Tibial nerve (tissue), 4 donors: Measurements from ENCODE around the gene GLB1L2. TPM values are rescaled to one million over a fixed set of nuclear protein-coding genes. Genes with fewer than 3 reads are reported as not detected.

ENCODE experiments used
- DNase-seq, 2 donors: peaks; one replicate each; pipeline ENCODE4 v3.0.0-alpha.2; 2019; ENCODE audit warnings: low spot score in 2 of 2
- H3K27ac ChIP-seq, 4 donors: fragments of 200-600 bp; sonication (generic) in 3 of 4; one replicate each; pipeline ENCODE4 v1.5.1; 2017 to 2019; ENCODE audit warnings: mild to moderate bottlenecking in 1 of 4
- H3K27me3 ChIP-seq, 2 donors: fragments of 200-600 bp; sonication (generic) in 1 of 2; one replicate each; pipeline versions ENCODE4 v1.5.1 to v1.6.0; 2017 to 2019
- H3K36me3 ChIP-seq, 3 donors: fragments of 200-600 bp; sonication (generic); one replicate each; pipeline ENCODE4 v1.5.1; 2018 to 2019
- H3K4me1 ChIP-seq, 4 donors: fragments of 200-600 bp; sonication (generic) in 3 of 4; one replicate each; pipeline ENCODE4 v1.5.1; 2017 to 2019
- H3K4me3 ChIP-seq, 4 donors: fragments of 200-600 bp; sonication (generic) in 3 of 4; one replicate each; pipeline ENCODE4 v1.5.1; 2017 to 2019; ENCODE audit warnings: mild to moderate bottlenecking in 1 of 4, moderate library complexity in 1 of 4
- H3K9me3 ChIP-seq, 4 donors: fragments of 200-600 bp; sonication (generic) in 3 of 4; one replicate each; pipeline ENCODE4 v1.5.1; 2017 to 2019
- EP300 ChIP-seq, 2 donors: sonication (generic); formaldehyde crosslinking; IDR thresholded peaks; one replicate each; pipeline ENCODE4 v1.6.1; 2017; ENCODE audit warnings: antibody characterized with exemption in 2 of 2, mild to moderate bottlenecking in 1 of 2
- POLR2A ChIP-seq, 2 donors: fragments of 450-650 bp; IDR thresholded peaks; one replicate each; pipeline ENCODE4 v1.6.1; 2017; ENCODE audit warnings: antibody characterized with exemption in 2 of 2, mild to moderate bottlenecking in 2 of 2, moderate library complexity in 2 of 2
- WGBS, 2 donors: methylation state at CpG; one replicate each; pipeline ENCODE4 v1.1.5; 2018; 5-methylcytosine and 5-hydroxymethylcytosine counted together
- total RNA-seq, 4 donors: library from RNA; depleted of rRNA; stranded (reverse); fragments of >200 nt; gene quantifications; one replicate each; pipeline ENCODE4 v1.1.0, GENCODE V29; 2016
- TF ChIP-seq, protein P1 (sequence below), 5 experiments: fragments of 200-600 bp in 3 of 5; fragments of 450-650 bp in 2 of 5; sonication (generic) in 3 of 5; IDR thresholded peaks; one replicate each; pipeline ENCODE4 v1.5.1; 2016 to 2019; ENCODE audit warnings: antibody characterized with exemption in 5 of 5, mild to moderate bottlenecking in 3 of 5, moderate library complexity in 2 of 5

Gene GLB1L2
- total RNA-seq, 4 donors from 2014 or later, result 2.0 to 8.1 (median 5.6) TPM

DNA sequence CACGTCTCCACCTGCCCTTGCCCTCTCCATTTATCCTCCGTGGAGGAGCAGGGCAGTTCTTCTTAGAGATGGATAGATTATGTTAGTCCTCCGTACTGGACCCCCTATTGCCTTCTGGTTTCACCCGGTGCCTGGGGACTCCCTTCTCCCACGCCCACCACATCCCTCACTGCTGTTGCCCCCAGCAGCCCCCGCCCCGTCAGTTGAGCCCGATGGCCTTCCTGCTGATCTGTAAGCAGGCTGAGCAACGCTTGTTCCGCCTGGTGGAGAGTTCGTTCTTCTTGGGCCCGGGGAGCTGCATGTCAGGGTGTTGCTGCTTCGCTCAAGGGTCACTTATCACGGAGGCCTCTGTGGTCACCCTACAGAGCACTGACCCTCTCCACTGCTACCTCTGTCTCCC is 46.1 kb downstream of the GLB1L2 start:
- no peaks in the 10 kb centered on the region for H3K27me3 ChIP-seq
- no peak overlapping the region for H3K27ac ChIP-seq
- TF ChIP-seq EP300 (IDR thresholded peaks at IDR 0.05), result no peak
- no peak for TF ChIP-seq POLR2A (IDR thresholded peaks at IDR 0.05)
- TF ChIP-seq, protein P1, sequence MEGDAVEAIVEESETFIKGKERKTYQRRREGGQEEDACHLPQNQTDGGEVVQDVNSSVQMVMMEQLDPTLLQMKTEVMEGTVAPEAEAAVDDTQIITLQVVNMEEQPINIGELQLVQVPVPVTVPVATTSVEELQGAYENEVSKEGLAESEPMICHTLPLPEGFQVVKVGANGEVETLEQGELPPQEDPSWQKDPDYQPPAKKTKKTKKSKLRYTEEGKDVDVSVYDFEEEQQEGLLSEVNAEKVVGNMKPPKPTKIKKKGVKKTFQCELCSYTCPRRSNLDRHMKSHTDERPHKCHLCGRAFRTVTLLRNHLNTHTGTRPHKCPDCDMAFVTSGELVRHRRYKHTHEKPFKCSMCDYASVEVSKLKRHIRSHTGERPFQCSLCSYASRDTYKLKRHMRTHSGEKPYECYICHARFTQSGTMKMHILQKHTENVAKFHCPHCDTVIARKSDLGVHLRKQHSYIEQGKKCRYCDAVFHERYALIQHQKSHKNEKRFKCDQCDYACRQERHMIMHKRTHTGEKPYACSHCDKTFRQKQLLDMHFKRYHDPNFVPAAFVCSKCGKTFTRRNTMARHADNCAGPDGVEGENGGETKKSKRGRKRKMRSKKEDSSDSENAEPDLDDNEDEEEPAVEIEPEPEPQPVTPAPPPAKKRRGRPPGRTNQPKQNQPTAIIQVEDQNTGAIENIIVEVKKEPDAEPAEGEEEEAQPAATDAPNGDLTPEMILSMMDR (IDR thresholded peaks at IDR 0.05), result no peak
- no peaks in the 10 kb centered on the region for H3K4me1 ChIP-seq
- H3K9me3 ChIP-seq, result peaks cover 0 to 4% (median 0%) of the 10 kb centered on the region in 4 donors
- no peak for DNase-seq
- 83 to 88% methylated on average over 14 of the region's 14 CpGs for WGBS, 2 donors
- no peak overlapping the region for H3K4me3 ChIP-seq
- peaks cover 0 to 44% (median 0%) of the 10 kb centered on the region in 3 donors for H3K36me3 ChIP-seq

DNA sequence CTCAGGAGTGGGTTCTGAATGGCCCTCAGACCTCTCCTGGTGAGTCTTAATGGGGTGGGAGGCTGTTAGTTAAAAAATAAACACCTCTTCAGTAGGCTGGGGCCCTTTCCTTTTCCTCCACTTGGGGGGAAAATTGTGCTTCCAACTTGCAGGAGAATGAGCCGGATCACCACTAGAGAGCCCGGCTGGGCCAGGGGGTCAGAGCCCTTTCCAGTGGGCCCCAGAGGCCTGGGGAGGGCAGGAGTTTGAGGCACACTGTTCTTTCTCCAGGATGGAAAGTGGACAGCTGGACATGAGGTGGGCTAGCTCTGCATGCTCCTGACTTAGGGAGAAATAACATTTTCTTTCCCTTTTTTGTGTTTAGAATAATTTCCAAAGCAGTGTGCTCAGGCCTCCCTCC is 47.5 kb downstream of the GLB1L2 start:
- Histone ChIP-seq H3K4me3 (no peak overlapping the region), H3K27me3 (no peaks in the 10 kb centered on the region), H3K9me3 (peaks cover 0 to 4% (median 0%) of the 10 kb centered on the region in 4 donors), H3K27ac (no peak overlapping the region), H3K4me1 (no peaks in the 10 kb centered on the region), H3K36me3 (peaks cover 0 to 58% (median 0%) of the 10 kb centered on the region in 3 donors)
- TF ChIP-seq POLR2A (IDR thresholded peaks at IDR 0.05) (no peak), EP300 (IDR thresholded peaks at IDR 0.05) (no peak)
- TF ChIP-seq, protein P1 (IDR thresholded peaks at IDR 0.05), result no peak
- no peak for DNase-seq
- 55 to 56% methylated on average over 2 of the region's 2 CpGs for WGBS, 2 donors

DNA sequence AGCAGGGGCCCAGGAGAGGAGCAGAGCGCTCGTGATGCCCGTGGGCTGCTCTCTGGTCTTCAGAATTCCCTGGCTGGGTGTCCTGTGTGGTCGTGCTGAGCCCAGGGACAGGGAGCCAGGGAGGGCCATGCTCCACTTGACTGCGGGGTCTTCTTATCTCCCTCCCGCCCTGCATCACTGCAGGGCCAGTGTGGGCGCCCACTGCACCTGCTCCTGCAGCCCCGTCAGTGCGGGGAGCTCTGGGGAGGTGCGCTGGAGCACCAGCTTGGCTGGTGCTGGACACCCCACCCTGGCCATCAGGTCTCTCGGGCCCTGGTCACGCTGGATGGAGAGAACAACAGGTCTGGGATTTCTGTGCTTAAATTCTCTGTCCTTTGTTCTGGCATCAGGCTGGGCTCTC is 48.4 kb downstream of the GLB1L2 start:
- Histone ChIP-seq H3K27me3 (no peaks in the 10 kb centered on the region), H3K9me3 (peaks cover 0 to 4% (median 0%) of the 10 kb centered on the region in 4 donors), H3K27ac (no peak overlapping the region), H3K4me3 (no peak overlapping the region), H3K36me3 (peaks cover 0 to 62% (median 0%) of the 10 kb centered on the region in 3 donors), H3K4me1 (no peaks in the 10 kb centered on the region)
- DNase-seq, result no peak
- TF ChIP-seq, protein P1 (IDR thresholded peaks at IDR 0.05), result no peak
- TF ChIP-seq EP300 (IDR thresholded peaks at IDR 0.05) (no peak), POLR2A (IDR thresholded peaks at IDR 0.05) (no peak)
- WGBS, 2 donors, result 80 to 83% methylated on average over 9 to 12 of the region's 12 CpGs

DNA sequence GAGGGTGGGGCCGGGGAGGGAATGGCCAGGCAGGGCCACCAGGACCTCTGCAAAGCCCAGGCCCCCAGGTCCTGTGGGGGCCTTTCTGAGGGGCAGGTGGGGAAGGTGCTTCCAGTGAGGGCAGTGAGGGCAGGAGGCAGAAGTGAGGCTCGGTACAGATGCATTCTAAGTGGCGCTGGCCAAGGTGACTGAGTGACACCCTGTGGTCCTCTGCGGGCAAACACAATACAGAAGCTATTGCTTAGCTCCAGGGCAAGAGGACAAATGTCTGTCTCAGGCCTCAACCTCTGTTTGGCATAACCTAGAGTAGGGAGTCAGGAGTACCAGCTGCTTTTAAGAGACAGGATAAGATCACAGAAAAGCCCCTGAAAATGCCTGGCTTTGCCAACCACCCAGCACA is 49.0 kb downstream of the GLB1L2 start:
- WGBS, 2 donors, result 70 to 75% methylated on average over 4 of the region's 4 CpGs
- Histone ChIP-seq H3K27ac (no peak overlapping the region), H3K27me3 (no peaks in the 10 kb centered on the region), H3K4me3 (no peak overlapping the region), H3K9me3 (peaks cover 0 to 4% (median 0%) of the 10 kb centered on the region in 4 donors), H3K4me1 (no peaks in the 10 kb centered on the region), H3K36me3 (peaks cover 0 to 62% (median 0%) of the 10 kb centered on the region in 3 donors)
- no peak for DNase-seq
- TF ChIP-seq, protein P1 (IDR thresholded peaks at IDR 0.05), result no peak
- TF ChIP-seq EP300 (IDR thresholded peaks at IDR 0.05) (no peak), POLR2A (IDR thresholded peaks at IDR 0.05) (no peak)

DNA sequence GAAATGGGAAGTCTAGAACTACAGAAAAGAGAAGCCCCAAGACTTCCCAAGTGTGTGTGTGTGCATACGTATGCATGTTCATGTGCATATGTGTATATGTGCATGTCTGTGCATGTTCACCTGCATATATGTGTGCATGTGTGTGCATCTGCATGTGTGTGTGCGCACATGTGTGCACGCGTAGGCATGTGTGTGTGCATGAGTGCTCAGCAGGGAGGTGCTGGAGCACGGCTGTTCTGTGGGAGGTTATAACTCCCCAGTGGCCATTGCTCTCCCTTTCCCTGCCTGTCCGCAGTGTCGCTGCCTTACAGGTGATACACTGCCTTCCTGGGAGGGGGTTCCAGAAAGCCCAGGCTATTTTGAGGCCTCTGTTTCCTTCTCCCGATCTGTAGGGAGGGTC is 50.5 kb downstream of the GLB1L2 start:
- Histone ChIP-seq H3K4me1 (no peaks in the 10 kb centered on the region), H3K9me3 (peaks cover 0 to 4% (median 0%) of the 10 kb centered on the region in 4 donors), H3K36me3 (peaks cover 0 to 62% (median 0%) of the 10 kb centered on the region in 3 donors), H3K27ac (no peak overlapping the region), H3K27me3 (no peaks in the 10 kb centered on the region), H3K4me3 (no peak overlapping the region)
- no peak for DNase-seq
- WGBS, 2 donors, result 75 to 85% methylated on average over 7 to 8 of the region's 8 CpGs
- TF ChIP-seq EP300 (IDR thresholded peaks at IDR 0.05) (no peak), POLR2A (IDR thresholded peaks at IDR 0.05) (no peak)
- TF ChIP-seq, protein P1 (IDR thresholded peaks at IDR 0.05), result no peak
